HEK293 (cell line): ENCODE results near the gene VEGFA.
A peak's percentile ranks its signal among the peaks of the same experiment; 100 is the strongest.

Source experiments
- OVOL3 ChIP-seq: fragments of 450-650 bp; formaldehyde crosslinking; IDR thresholded peaks from 2 replicates; pipeline ENCODE4 v1.5.1; 2016; ENCODE audit warnings: missing biosample characterization, missing genetic modification characterization
- ZEB2 ChIP-seq: fragments of 450-650 bp; formaldehyde crosslinking; IDR thresholded peaks from 2 replicates; pipeline ENCODE4 v1.5.1; 2016; ENCODE audit warnings: missing biosample characterization, missing genetic modification characterization
- ZNF16 ChIP-seq: fragments of 450-650 bp; formaldehyde crosslinking; IDR thresholded peaks from 2 replicates; pipeline ENCODE4 v1.5.1; 2016; ENCODE audit warnings: low read depth, missing biosample characterization, missing genetic modification characterization
- ZNF24 ChIP-seq: fragments of 450-650 bp; formaldehyde crosslinking; IDR thresholded peaks from 2 replicates; pipeline ENCODE4 v1.5.1; 2016; ENCODE audit warnings: missing biosample characterization, missing genetic modification characterization
- ZNF248 ChIP-seq: fragments of 450-650 bp; formaldehyde crosslinking; IDR thresholded peaks from 2 replicates; pipeline ENCODE4 v1.5.1; 2017; ENCODE audit warnings: missing biosample characterization, missing genetic modification characterization
- ZNF341 ChIP-seq: fragments of 450-650 bp; formaldehyde crosslinking; IDR thresholded peaks from 2 replicates; pipeline ENCODE4; 2016; ENCODE audit warnings: low read depth, missing biosample characterization, missing genetic modification characterization
- ZNF416 ChIP-seq: fragments of 450-650 bp; formaldehyde crosslinking; IDR thresholded peaks from 2 replicates; pipeline ENCODE4 v1.5.1; 2016; ENCODE audit warnings: missing biosample characterization, missing genetic modification characterization
- ZNF423 ChIP-seq: fragments of 450-650 bp; formaldehyde crosslinking; IDR thresholded peaks from 2 replicates; pipeline ENCODE4 v1.5.1; 2016; ENCODE audit warnings: missing biosample characterization, missing genetic modification characterization
- ZNF585B ChIP-seq: fragments of 450-650 bp; formaldehyde crosslinking; IDR thresholded peaks from 2 replicates; pipeline ENCODE4 v1.5.1; 2016; ENCODE audit warnings: missing biosample characterization, missing genetic modification characterization
- ZNF707 ChIP-seq: fragments of 450-650 bp; formaldehyde crosslinking; IDR thresholded peaks from 2 replicates; pipeline ENCODE4 v1.5.1; 2016; ENCODE audit warnings: missing biosample characterization, missing genetic modification characterization
- ZNF792 ChIP-seq: fragments of 450-650 bp; formaldehyde crosslinking; IDR thresholded peaks from 2 replicates; pipeline ENCODE4 v1.5.1; 2016; ENCODE audit warnings: missing biosample characterization, missing genetic modification characterization
- TF ChIP-seq, protein P1 (sequence below): fragments of 450-650 bp; formaldehyde crosslinking; IDR thresholded peaks from 2 replicates; pipeline ENCODE4 v1.5.1; 2016; ENCODE audit warnings: missing biosample characterization, missing genetic modification characterization
- TF ChIP-seq, protein P2 (sequence below): fragments of 450-650 bp; formaldehyde crosslinking; IDR thresholded peaks from 2 replicates; pipeline ENCODE4 v1.5.1; 2016; ENCODE audit warnings: missing biosample characterization, missing genetic modification characterization
- TF ChIP-seq, protein P3 (sequence below): fragments of 450-650 bp; formaldehyde crosslinking; IDR thresholded peaks from 2 replicates; pipeline ENCODE4 v1.5.1; 2016; ENCODE audit warnings: missing biosample characterization, missing genetic modification characterization
- TF ChIP-seq, protein P4 (sequence below): fragments of 450-650 bp; formaldehyde crosslinking; IDR thresholded peaks from 2 replicates; pipeline ENCODE4 v1.5.1; 2016; ENCODE audit warnings: missing biosample characterization, missing genetic modification characterization
- TF ChIP-seq, protein P5 (sequence below): fragments of 450-650 bp; formaldehyde crosslinking; IDR thresholded peaks from 2 replicates; pipeline ENCODE4 v1.5.1; 2016; ENCODE audit warnings: missing biosample characterization, missing genetic modification characterization, borderline replicate concordance
- TF ChIP-seq, protein P6 (sequence below): fragments of 450-650 bp; formaldehyde crosslinking; IDR thresholded peaks from 2 replicates; pipeline ENCODE4 v1.5.1; 2016; ENCODE audit warnings: missing biosample characterization, missing genetic modification characterization
- TF ChIP-seq, protein P7 (sequence below): fragments of 450-650 bp; formaldehyde crosslinking; IDR thresholded peaks from 2 replicates; pipeline ENCODE4 v1.5.1; 2016; ENCODE audit warnings: missing biosample characterization, missing genetic modification characterization
- TF ChIP-seq, protein P8 (sequence below): fragments of 450-650 bp; formaldehyde crosslinking; IDR thresholded peaks from 2 replicates; pipeline ENCODE4 v1.5.1; 2017; ENCODE audit warnings: missing biosample characterization, missing genetic modification characterization

The VEGFA gene

DNA sequence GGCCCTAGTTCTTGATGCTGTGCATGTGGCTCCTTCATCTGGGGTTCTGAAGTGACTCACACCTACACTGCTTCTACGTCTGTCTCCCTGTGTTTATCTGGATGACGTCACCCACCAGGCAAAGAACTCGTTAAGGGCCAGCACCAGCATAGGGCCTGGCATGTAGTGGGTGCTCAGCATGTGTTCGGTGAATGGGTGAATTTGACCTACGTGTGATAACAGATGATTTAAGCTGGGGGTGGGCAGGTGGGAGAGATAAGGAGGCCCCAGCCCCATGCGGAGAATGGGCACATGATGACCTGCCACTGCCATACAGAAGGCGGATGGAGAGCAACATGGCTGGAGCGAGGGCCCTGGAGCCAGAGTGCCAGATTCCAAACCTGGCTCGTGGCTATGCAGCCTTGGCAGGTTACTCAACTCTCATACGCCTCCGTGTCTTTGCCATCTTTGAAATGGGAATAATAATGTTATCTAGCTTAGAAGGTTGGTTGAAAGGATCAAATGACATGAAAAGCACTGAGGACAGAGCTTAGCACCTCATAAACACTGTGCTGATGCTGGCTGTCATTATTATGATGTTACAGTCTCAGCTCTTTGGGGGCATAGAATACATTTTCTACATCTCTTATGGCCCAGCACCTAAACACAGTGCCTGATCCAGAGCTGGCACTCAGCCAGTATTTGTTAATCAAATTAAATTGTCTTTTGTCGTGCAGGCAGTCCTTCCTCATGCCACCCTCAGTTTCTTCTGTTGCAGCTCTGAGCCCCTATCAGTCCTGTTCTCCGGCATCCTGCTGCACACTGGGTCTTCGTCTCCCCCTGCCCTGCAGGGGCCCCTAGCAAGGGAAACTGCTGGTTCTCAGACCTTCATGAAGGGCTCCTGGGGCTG, 39.6 kb downstream of the VEGFA start (continued):
- TF ChIP-seq, protein P1, sequence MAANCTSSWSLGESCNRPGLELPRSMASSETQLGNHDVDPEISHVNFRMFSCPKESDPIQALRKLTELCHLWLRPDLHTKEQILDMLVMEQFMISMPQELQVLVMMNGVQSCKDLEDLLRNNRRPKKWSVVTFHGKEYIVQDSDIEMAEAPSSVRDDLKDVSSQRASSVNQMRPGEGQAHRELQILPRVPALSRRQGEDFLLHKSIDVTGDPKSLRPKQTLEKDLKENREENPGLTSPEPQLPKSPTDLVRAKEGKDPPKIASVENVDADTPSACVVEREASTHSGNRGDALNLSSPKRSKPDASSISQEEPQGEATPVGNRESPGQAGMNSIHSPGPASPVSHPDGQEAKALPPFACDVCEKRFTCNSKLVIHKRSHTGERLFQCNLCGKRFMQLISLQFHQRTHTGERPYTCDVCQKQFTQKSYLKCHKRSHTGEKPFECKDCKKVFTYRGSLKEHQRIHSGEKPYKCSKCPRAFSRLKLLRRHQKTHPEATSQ (tag by site-specific recombination), result no peak
- TF ChIP-seq ZNF16 (tag by site-specific recombination) (no peak), ZNF792 (tag by site-specific recombination) (no peak), ZNF585B (tag by site-specific recombination) (no peak), ZNF24 (tag by site-specific recombination) (peak; percentile 94), ZNF707 (tag by site-specific recombination) (no peak), ZNF248 (tag by site-specific recombination) (no peak), ZNF423 (tag by site-specific recombination) (peak; percentile 52; the same call in 1 of the 2 replicates), OVOL3 (tag by site-specific recombination) (no peak), ZEB2 (tag by site-specific recombination) (peak; percentile 84), ZNF341 (tag by site-specific recombination) (no peak), ZNF416 (tag by site-specific recombination) (no peak)
- TF ChIP-seq, protein P2, sequence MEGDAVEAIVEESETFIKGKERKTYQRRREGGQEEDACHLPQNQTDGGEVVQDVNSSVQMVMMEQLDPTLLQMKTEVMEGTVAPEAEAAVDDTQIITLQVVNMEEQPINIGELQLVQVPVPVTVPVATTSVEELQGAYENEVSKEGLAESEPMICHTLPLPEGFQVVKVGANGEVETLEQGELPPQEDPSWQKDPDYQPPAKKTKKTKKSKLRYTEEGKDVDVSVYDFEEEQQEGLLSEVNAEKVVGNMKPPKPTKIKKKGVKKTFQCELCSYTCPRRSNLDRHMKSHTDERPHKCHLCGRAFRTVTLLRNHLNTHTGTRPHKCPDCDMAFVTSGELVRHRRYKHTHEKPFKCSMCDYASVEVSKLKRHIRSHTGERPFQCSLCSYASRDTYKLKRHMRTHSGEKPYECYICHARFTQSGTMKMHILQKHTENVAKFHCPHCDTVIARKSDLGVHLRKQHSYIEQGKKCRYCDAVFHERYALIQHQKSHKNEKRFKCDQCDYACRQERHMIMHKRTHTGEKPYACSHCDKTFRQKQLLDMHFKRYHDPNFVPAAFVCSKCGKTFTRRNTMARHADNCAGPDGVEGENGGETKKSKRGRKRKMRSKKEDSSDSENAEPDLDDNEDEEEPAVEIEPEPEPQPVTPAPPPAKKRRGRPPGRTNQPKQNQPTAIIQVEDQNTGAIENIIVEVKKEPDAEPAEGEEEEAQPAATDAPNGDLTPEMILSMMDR, result no peak
- TF ChIP-seq, protein P3, sequence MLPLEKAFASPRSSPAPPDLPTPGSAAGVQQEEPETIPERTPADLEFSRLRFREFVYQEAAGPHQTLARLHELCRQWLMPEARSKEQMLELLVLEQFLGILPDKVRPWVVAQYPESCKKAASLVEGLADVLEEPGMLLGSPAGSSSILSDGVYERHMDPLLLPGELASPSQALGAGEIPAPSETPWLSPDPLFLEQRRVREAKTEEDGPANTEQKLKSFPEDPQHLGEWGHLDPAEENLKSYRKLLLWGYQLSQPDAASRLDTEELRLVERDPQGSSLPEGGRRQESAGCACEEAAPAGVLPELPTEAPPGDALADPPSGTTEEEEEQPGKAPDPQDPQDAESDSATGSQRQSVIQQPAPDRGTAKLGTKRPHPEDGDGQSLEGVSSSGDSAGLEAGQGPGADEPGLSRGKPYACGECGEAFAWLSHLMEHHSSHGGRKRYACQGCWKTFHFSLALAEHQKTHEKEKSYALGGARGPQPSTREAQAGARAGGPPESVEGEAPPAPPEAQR (tag by site-specific recombination), result 0 out of 2 replicates have a peak, but pooled peaks have one; percentile 58
- TF ChIP-seq, protein P4, sequence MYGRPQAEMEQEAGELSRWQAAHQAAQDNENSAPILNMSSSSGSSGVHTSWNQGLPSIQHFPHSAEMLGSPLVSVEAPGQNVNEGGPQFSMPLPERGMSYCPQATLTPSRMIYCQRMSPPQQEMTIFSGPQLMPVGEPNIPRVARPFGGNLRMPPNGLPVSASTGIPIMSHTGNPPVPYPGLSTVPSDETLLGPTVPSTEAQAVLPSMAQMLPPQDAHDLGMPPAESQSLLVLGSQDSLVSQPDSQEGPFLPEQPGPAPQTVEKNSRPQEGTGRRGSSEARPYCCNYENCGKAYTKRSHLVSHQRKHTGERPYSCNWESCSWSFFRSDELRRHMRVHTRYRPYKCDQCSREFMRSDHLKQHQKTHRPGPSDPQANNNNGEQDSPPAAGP, result peak; percentile 91
- TF ChIP-seq, protein P5, sequence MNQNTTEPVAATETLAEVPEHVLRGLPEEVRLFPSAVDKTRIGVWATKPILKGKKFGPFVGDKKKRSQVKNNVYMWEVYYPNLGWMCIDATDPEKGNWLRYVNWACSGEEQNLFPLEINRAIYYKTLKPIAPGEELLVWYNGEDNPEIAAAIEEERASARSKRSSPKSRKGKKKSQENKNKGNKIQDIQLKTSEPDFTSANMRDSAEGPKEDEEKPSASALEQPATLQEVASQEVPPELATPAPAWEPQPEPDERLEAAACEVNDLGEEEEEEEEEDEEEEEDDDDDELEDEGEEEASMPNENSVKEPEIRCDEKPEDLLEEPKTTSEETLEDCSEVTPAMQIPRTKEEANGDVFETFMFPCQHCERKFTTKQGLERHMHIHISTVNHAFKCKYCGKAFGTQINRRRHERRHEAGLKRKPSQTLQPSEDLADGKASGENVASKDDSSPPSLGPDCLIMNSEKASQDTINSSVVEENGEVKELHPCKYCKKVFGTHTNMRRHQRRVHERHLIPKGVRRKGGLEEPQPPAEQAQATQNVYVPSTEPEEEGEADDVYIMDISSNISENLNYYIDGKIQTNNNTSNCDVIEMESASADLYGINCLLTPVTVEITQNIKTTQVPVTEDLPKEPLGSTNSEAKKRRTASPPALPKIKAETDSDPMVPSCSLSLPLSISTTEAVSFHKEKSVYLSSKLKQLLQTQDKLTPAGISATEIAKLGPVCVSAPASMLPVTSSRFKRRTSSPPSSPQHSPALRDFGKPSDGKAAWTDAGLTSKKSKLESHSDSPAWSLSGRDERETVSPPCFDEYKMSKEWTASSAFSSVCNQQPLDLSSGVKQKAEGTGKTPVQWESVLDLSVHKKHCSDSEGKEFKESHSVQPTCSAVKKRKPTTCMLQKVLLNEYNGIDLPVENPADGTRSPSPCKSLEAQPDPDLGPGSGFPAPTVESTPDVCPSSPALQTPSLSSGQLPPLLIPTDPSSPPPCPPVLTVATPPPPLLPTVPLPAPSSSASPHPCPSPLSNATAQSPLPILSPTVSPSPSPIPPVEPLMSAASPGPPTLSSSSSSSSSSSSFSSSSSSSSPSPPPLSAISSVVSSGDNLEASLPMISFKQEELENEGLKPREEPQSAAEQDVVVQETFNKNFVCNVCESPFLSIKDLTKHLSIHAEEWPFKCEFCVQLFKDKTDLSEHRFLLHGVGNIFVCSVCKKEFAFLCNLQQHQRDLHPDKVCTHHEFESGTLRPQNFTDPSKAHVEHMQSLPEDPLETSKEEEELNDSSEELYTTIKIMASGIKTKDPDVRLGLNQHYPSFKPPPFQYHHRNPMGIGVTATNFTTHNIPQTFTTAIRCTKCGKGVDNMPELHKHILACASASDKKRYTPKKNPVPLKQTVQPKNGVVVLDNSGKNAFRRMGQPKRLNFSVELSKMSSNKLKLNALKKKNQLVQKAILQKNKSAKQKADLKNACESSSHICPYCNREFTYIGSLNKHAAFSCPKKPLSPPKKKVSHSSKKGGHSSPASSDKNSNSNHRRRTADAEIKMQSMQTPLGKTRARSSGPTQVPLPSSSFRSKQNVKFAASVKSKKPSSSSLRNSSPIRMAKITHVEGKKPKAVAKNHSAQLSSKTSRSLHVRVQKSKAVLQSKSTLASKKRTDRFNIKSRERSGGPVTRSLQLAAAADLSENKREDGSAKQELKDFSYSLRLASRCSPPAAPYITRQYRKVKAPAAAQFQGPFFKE (tag by site-specific recombination), result no peak
- TF ChIP-seq, protein P6, sequence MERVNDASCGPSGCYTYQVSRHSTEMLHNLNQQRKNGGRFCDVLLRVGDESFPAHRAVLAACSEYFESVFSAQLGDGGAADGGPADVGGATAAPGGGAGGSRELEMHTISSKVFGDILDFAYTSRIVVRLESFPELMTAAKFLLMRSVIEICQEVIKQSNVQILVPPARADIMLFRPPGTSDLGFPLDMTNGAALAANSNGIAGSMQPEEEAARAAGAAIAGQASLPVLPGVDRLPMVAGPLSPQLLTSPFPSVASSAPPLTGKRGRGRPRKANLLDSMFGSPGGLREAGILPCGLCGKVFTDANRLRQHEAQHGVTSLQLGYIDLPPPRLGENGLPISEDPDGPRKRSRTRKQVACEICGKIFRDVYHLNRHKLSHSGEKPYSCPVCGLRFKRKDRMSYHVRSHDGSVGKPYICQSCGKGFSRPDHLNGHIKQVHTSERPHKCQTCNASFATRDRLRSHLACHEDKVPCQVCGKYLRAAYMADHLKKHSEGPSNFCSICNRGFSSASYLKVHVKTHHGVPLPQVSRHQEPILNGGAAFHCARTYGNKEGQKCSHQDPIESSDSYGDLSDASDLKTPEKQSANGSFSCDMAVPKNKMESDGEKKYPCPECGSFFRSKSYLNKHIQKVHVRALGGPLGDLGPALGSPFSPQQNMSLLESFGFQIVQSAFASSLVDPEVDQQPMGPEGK (tag by site-specific recombination), result peak; percentile 84
- TF ChIP-seq, protein P7, sequence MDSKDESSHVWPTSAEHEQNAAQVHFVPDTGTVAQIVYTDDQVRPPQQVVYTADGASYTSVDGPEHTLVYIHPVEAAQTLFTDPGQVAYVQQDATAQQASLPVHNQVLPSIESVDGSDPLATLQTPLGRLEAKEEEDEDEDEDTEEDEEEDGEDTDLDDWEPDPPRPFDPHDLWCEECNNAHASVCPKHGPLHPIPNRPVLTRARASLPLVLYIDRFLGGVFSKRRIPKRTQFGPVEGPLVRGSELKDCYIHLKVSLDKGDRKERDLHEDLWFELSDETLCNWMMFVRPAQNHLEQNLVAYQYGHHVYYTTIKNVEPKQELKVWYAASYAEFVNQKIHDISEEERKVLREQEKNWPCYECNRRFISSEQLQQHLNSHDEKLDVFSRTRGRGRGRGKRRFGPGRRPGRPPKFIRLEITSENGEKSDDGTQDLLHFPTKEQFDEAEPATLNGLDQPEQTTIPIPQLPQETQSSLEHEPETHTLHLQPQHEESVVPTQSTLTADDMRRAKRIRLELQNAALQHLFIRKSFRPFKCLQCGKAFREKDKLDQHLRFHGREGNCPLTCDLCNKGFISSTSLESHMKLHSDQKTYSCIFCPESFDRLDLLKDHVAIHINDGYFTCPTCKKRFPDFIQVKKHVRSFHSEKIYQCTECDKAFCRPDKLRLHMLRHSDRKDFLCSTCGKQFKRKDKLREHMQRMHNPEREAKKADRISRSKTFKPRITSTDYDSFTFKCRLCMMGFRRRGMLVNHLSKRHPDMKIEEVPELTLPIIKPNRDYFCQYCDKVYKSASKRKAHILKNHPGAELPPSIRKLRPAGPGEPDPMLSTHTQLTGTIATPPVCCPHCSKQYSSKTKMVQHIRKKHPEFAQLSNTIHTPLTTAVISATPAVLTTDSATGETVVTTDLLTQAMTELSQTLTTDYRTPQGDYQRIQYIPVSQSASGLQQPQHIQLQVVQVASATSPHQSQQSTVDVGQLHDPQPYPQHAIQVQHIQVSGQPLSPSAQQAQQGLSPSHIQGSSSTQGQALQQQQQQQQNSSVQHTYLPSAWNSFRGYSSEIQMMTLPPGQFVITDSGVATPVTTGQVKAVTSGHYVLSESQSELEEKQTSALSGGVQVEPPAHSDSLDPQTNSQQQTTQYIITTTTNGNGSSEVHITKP, result peak; percentile 61; the same call in 1 of the 2 replicates
- TF ChIP-seq, protein P8, sequence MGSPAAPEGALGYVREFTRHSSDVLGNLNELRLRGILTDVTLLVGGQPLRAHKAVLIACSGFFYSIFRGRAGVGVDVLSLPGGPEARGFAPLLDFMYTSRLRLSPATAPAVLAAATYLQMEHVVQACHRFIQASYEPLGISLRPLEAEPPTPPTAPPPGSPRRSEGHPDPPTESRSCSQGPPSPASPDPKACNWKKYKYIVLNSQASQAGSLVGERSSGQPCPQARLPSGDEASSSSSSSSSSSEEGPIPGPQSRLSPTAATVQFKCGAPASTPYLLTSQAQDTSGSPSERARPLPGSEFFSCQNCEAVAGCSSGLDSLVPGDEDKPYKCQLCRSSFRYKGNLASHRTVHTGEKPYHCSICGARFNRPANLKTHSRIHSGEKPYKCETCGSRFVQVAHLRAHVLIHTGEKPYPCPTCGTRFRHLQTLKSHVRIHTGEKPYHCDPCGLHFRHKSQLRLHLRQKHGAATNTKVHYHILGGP (tag by site-specific recombination), result no peak
